GM12801 (cell line): ENCODE results near the gene MYO5B.

ENCODE experiments used
- CTCF ChIP-seq: IDR thresholded peaks from one replicate; pipeline ENCODE4 v1.5.1; 2011; ENCODE audit warnings: control low read depth; ENCODE audit not compliant: insufficient read length; ENCODE audit errors: extremely low read depth

The MYO5B gene

GRCh38 chr18:50183556-50183955, 11.4 kb downstream of the MYO5B start:
- TF ChIP-seq CTCF: no peak

- TF ChIP-seq CTCF: no peak
Measured at GRCh38 chr18:50182511-50182910, 12.4 kb downstream of the MYO5B start.

- no peak for TF ChIP-seq CTCF
Measured at GRCh38 chr18:50181590-50181989, 13.4 kb downstream of the MYO5B start.

- no peak for TF ChIP-seq CTCF
Measured at GRCh38 chr18:50179465-50179864, 15.5 kb downstream of the MYO5B start.

- TF ChIP-seq CTCF: no peak
Measured at GRCh38 chr18:50177294-50177992, 17.5 kb downstream of the MYO5B start.

- TF ChIP-seq CTCF: no peak
Measured at GRCh38 chr18:50172367-50172766, 22.6 kb downstream of the MYO5B start.

- no peak for TF ChIP-seq CTCF
Measured at GRCh38 chr18:50171406-50171805, 23.5 kb downstream of the MYO5B start.
